A549 (cell line): ENCODE results near the gene MAGIX. TPM values are rescaled to one million over a fixed set of nuclear protein-coding genes. Genes with fewer than 3 reads are reported as not detected.

Experiments used
- ATAC-seq, 2 experiments: fragments of 200-7000 bp in 1 of 2; fragments of >200 bp in 1 of 2; cut with Nextera tagmentation in 1 of 2; cut with Tn5 transposase in 1 of 2; 3 replicates each; pipeline versions ENCODE4 v1.8.0 to v1.9.1; 2018 to 2020; ENCODE audit warnings: mild to moderate bottlenecking in 1 of 2, moderate library complexity in 1 of 2
- CTCF ChIA-PET: fragments of 300-600 bp; sonication (Branson Sonifier 250); formaldehyde crosslinking; extraction: SDS; loops from one replicate; lab custom pipeline; 2021; ENCODE audit warnings: antibody characterized with exemption, inconsistent platforms; lab: Yijun Ruan, JAX
- POLR2A ChIA-PET: fragments of 350-600 bp; formaldehyde crosslinking; extraction: SDS; loops from one replicate; lab custom pipeline; 2021; ENCODE audit warnings: antibody characterized with exemption, inconsistent platforms; lab: Yijun Ruan, JAX
- DNase-seq, 2 experiments: peaks; one replicate each; pipeline versions ENCODE4 v3.0.0 to v3.0.0-alpha.2; 2011 to 2016; ENCODE audit warnings: low read depth in 1 of 2, low spot score in 1 of 2
- FAIRE-seq: peaks from 2 replicates; lab custom pipeline; 2011; peaks lifted over from hg19 to GRCh38; lab: Jason Lieb, UNC
- H3K27ac ChIP-seq, 2 experiments: fragments of >200 bp; sonication (Bioruptor Twin); formaldehyde crosslinking; 3 replicates each; pipeline ENCODE4 v1.5.1; 2016 to 2017
- H3K4me1 ChIP-seq: fragments of >200 bp; sonication (Bioruptor Twin); formaldehyde crosslinking; 3 replicates; pipeline ENCODE4 v1.6.1; 2016
- H3K4me2 ChIP-seq: fragments of >200 bp; sonication (Bioruptor Twin); formaldehyde crosslinking; 3 replicates; pipeline ENCODE4 v1.6.1; 2016
- H3K4me3 ChIP-seq: fragments of >200 bp; sonication (Bioruptor Twin); formaldehyde crosslinking; 3 replicates; pipeline ENCODE4 v1.5.1; 2016
- H3K9me3 ChIP-seq: fragments of >200 bp; sonication (Bioruptor Twin); formaldehyde crosslinking; 3 replicates; pipeline ENCODE4 v1.6.1; 2016
- ATOH8 ChIP-seq: fragments of 250-450 bp; sonication (Bioruptor Pico); IDR thresholded peaks from 2 replicates; pipeline ENCODE4 v1.5.0; 2020; ENCODE audit warnings: low read depth, mild to moderate bottlenecking, moderate library complexity
- CHD4 ChIP-seq: fragments of 200-600 bp; sonication (generic); IDR thresholded peaks from 2 replicates; pipeline ENCODE4 v1.6.1; 2016; ENCODE audit warnings: antibody characterized with exemption, mild to moderate bottlenecking, borderline replicate concordance
- FOSL2 ChIP-seq, 2 experiments: fragments of 450-650 bp in 1 of 2; fragments of >200 bp in 1 of 2; sonication (Bioruptor Twin) in 1 of 2; formaldehyde crosslinking; IDR thresholded peaks; 2 replicates each; pipeline versions ENCODE4 v1.5.0 to v1.6.1; 2016 to 2020; ENCODE audit warnings: mild to moderate bottlenecking in 1 of 2, moderate library complexity in 1 of 2
- HEYL ChIP-seq: fragments of 250-450 bp; sonication (Bioruptor Pico); IDR thresholded peaks from 2 replicates; pipeline ENCODE4 v1.8.0; 2021; ENCODE audit warnings: mild to moderate bottlenecking, moderate library complexity
- HOXB5 ChIP-seq: fragments of 250-450 bp; sonication (Bioruptor Pico); IDR thresholded peaks from 2 replicates; pipeline ENCODE4 v1.5.0; 2020; ENCODE audit warnings: mild to moderate bottlenecking, moderate library complexity
- JUN ChIP-seq, 2 experiments: fragments of >200 bp; sonication (Bioruptor Twin); formaldehyde crosslinking; IDR thresholded peaks; 2 replicates in 1 of 2; 3 replicates in 1 of 2; pipeline ENCODE4 v1.6.1; 2016 to 2017
- MAX ChIP-seq: IDR thresholded peaks from 2 replicates; pipeline ENCODE4 v1.6.1; 2012
- NPAS2 ChIP-seq: fragments of 250-450 bp; sonication (Bioruptor Pico); IDR thresholded peaks from 2 replicates; pipeline ENCODE4 v1.8.0; 2022; ENCODE audit warnings: mild to moderate bottlenecking, moderate library complexity, borderline replicate concordance
- NR3C1 ChIP-seq: fragments of >200 bp; sonication (Bioruptor Twin); formaldehyde crosslinking; IDR thresholded peaks from 3 replicates; pipeline ENCODE4 v1.6.1; 2017
- POLR2A ChIP-seq: IDR thresholded peaks from 2 replicates; pipeline ENCODE4 v1.6.1; 2012; ENCODE audit warnings: mild to moderate bottlenecking, low read length
- RAD21 ChIP-seq, 2 experiments: fragments of >200 bp in 1 of 2; sonication (Bioruptor Twin) in 1 of 2; formaldehyde crosslinking in 1 of 2; IDR thresholded peaks in 1 of 2; conservative IDR thresholded peaks in 1 of 2; 2 replicates in 1 of 2; 3 replicates in 1 of 2; pipeline ENCODE4 v1.6.1; 2012 to 2018; ENCODE audit warnings: inconsistent platforms in 1 of 2
- RCOR1 ChIP-seq: fragments of 150-350 bp; IDR thresholded peaks from 2 replicates; pipeline ENCODE4 v1.6.1; 2014; ENCODE audit warnings: antibody characterized with exemption, low read length, low read depth
- REST ChIP-seq: fragments of 200-600 bp; sonication (generic); IDR thresholded peaks from 2 replicates; pipeline ENCODE4 v1.6.1; 2016; ENCODE audit warnings: antibody characterized with exemption, mild to moderate bottlenecking, moderate library complexity
- SMC3 ChIP-seq: fragments of >200 bp; sonication (Bioruptor Twin); formaldehyde crosslinking; IDR thresholded peaks from 3 replicates; pipeline ENCODE4 v1.6.1; 2018; ENCODE audit warnings: inconsistent platforms
- ZSCAN20 ChIP-seq: fragments of 250-450 bp; sonication (Bioruptor Pico); IDR thresholded peaks from 2 replicates; pipeline ENCODE4 v1.8.0; 2022; ENCODE audit warnings: mild to moderate bottlenecking, moderate library complexity
- WGBS: methylation state at CpG from one replicate; pipeline ENCODE4 v1.1.6; 2017; ENCODE audit errors: missing lambda C conversion rate; 5-methylcytosine and 5-hydroxymethylcytosine counted together
- polyA plus RNA-seq, 4 experiments: library from polyadenylated mRNA; depleted of rRNA in 3 of 4; stranded (reverse); fragments of >200 nt; fragmentation: RNase III in 1 of 4; extraction: RNeasy Plus Mini Kit Qiagen cat#74134 plus additional on column Dnase treatment in 1 of 4; gene quantifications; 2 replicates in 3 of 4; 3 replicates in 1 of 4; pipeline ENCODE4 v1.2.3, GENCODE V29; 2011 to 2017
- TF ChIP-seq, protein P1 (sequence below): IDR thresholded peaks from 2 replicates; pipeline ENCODE4 v1.6.1; 2012; ENCODE audit warnings: low read depth, borderline replicate concordance
- TF ChIP-seq, protein P2 (sequence below): fragments of >200 bp; sonication (Bioruptor Twin); formaldehyde crosslinking; IDR thresholded peaks from 3 replicates; pipeline ENCODE4 v1.5.1; 2016

Gene MAGIX
- polyA plus RNA-seq, 2 of the 4 experiments (the other 2 are of a cell fraction), result 1.1 to 2.2 TPM

GRCh38 chrX:49161632-49162031, 926 bp upstream of the MAGIX start:
- CTCF ChIA-PET, result no interaction called here
- TF ChIP-seq, protein P1, sequence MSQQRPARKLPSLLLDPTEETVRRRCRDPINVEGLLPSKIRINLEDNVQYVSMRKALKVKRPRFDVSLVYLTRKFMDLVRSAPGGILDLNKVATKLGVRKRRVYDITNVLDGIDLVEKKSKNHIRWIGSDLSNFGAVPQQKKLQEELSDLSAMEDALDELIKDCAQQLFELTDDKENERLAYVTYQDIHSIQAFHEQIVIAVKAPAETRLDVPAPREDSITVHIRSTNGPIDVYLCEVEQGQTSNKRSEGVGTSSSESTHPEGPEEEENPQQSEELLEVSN, result no peak
- TF ChIP-seq HEYL (CRISPR knock-in tag) (no peak), NPAS2 (CRISPR knock-in tag) (no peak), RCOR1 (no peak), HOXB5 (no peak), NR3C1 (no peak), ZSCAN20 (no peak), REST (no peak), ATOH8 (no peak)
- TF ChIP-seq, all 56 proteins: peak for 0
- ATAC-seq (no peak), DNase-seq (no peak), FAIRE-seq (no peak)
- peaks cover 4% of the 10 kb centered on the region; the same call in 2 of the 3 replicates for H3K4me1 ChIP-seq
- POLR2A ChIA-PET, result no interaction called here
- no peak overlapping the region for H3K4me3 ChIP-seq
- WGBS, result 89% methylated on average over 5 of the region's 5 CpGs
- no peak overlapping the region for H3K4me2 ChIP-seq
- H3K27ac ChIP-seq, result no peak overlapping the region
- no peaks in the 10 kb centered on the region for H3K9me3 ChIP-seq

DNA sequence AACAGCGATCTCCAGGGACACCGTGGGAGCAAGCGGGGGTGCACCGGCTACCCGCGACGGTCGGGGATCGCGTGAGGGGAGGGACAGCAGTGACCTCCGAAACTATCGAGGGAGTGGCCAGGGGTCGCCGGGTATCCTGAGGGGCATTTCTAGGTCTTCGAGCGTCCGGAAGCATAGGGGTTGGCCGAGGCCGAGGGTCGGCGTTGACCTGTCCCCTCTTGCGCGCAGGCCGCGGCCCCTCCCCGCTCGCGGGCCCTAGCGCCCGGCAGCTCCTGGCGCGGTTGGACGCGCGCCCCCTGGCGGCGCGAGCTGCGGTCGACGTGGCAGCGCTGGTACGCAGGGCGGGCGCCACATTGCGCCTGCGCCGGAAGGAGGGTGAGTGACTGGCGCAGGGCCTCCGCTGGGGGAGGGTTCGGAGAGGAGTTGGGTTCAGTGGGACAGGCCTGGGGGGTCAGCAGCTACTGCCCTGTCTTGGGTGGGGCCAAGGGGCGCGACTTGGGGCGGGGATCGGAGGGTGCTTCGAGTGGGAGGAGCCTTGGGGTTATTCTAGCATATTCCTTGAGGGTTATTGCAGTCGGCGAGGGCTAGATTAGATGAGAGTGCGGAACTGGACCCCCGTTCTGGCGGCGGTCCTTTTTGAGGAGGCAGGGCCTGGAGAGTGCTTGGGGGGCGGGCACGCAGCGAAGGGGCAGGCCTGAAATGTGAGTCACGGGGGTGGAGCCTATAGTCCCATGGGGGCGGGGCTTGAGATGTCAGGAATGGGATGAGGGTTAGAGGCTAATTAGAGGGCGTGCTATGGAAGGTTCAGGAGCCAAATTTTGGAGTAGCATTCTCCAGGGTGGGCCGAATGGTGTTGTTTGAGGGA, 1.2 kb downstream of the MAGIX start:
- ATAC-seq (peak; percentile 88 to 89), DNase-seq (peak; percentile 72 to 91), FAIRE-seq (peak; percentile 13)
- Histone ChIP-seq H3K4me2 (peak overlapping the region; percentile 77), H3K27ac (peak overlapping the region; percentile 90 to 92), H3K9me3 (no peaks in the 10 kb centered on the region), H3K4me3 (peak overlapping the region; percentile 48), H3K4me1 (peaks cover 8% of the 10 kb centered on the region; the same call in 2 of the 3 replicates)
- TF ChIP-seq POLR2A, result peak; percentile 25; the same call in 1 of the 2 replicates
- peak in 1 of 2 experiments; percentile 41; a peak in 2 of 5 replicates for TF ChIP-seq JUN (IDR thresholded peaks at IDR 0.05)
- TF ChIP-seq, protein P2, sequence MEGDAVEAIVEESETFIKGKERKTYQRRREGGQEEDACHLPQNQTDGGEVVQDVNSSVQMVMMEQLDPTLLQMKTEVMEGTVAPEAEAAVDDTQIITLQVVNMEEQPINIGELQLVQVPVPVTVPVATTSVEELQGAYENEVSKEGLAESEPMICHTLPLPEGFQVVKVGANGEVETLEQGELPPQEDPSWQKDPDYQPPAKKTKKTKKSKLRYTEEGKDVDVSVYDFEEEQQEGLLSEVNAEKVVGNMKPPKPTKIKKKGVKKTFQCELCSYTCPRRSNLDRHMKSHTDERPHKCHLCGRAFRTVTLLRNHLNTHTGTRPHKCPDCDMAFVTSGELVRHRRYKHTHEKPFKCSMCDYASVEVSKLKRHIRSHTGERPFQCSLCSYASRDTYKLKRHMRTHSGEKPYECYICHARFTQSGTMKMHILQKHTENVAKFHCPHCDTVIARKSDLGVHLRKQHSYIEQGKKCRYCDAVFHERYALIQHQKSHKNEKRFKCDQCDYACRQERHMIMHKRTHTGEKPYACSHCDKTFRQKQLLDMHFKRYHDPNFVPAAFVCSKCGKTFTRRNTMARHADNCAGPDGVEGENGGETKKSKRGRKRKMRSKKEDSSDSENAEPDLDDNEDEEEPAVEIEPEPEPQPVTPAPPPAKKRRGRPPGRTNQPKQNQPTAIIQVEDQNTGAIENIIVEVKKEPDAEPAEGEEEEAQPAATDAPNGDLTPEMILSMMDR, result peak; percentile 81
- peak; percentile 59 for TF ChIP-seq MAX
- TF ChIP-seq FOSL2 (IDR thresholded peaks at IDR 0.05), result no peak
- peak; percentile 58 for TF ChIP-seq FOSL2 (CRISPR knock-in tag; IDR thresholded peaks at IDR 0.05)
- TF ChIP-seq RAD21 (conservative IDR thresholded peaks at IDR 0.05 in 1 of 2, IDR thresholded peaks at IDR 0.05 in 1 of 2), result peak; percentile 46 to 70; a peak in 4 of 5 replicates
- TF ChIP-seq SMC3, result peak; percentile 80
- no peak for TF ChIP-seq RCOR1
- no peak for TF ChIP-seq CHD4
- WGBS, result 9% methylated on average over 15 of the region's 69 CpGs
- POLR2A ChIA-PET, result interaction anchor here (0.6 to 1.0 kb wide), 3 partner anchors 8 to 120 kb away, joined by 4 to 5 read pairs (median 4); partner anchors contain the start of genes PLP2 and TFE3
- CTCF ChIA-PET, result interaction anchor here (0.6 to 2.6 kb wide), 18 partner anchors 9 to 606 kb away, joined by 3 to 21 read pairs (median 4); partner anchors contain the start of gene GPKOW
